Esophagus squamous epithelium (tissue), 4 donors: ENCODE data around the gene SCAPER.

Experiments used
- POLR2A ChIP-seq, 4 donors: fragments of 450-650 bp; IDR thresholded peaks; one replicate each; pipeline ENCODE4 v1.6.1; 2017; ENCODE audit warnings: antibody characterized with exemption in 4 of 4, mild to moderate bottlenecking in 4 of 4, moderate library complexity in 3 of 4
- TF ChIP-seq, protein P1 (sequence below), 6 experiments: fragments of 450-650 bp in 4 of 6; fragments of 200-600 bp in 2 of 6; sonication (generic) in 2 of 6; IDR thresholded peaks; one replicate each; pipeline ENCODE4 v1.5.1; 2016 to 2019; ENCODE audit warnings: antibody characterized with exemption in 6 of 6, mild to moderate bottlenecking in 4 of 6, moderate library complexity in 4 of 6

DNA sequence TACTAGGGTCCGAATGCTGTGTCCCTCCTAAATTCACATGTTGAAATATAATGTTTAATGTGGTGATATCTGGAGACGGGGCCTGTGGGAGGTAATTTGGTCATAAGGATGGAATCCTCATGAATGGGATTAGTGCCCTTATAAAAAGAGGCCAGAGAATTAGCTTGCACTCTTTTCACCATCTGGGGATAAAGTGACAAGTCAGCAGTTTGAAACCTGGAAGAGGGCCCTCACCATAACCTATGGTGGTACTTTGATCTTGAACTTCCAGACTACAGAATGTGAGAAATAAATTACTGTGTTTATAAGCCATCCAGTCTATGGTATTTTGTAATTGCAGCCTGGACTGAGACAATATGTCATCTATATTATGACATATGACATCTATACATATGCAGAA is 436.4 kb downstream of the SCAPER start:
- TF ChIP-seq, protein P1, sequence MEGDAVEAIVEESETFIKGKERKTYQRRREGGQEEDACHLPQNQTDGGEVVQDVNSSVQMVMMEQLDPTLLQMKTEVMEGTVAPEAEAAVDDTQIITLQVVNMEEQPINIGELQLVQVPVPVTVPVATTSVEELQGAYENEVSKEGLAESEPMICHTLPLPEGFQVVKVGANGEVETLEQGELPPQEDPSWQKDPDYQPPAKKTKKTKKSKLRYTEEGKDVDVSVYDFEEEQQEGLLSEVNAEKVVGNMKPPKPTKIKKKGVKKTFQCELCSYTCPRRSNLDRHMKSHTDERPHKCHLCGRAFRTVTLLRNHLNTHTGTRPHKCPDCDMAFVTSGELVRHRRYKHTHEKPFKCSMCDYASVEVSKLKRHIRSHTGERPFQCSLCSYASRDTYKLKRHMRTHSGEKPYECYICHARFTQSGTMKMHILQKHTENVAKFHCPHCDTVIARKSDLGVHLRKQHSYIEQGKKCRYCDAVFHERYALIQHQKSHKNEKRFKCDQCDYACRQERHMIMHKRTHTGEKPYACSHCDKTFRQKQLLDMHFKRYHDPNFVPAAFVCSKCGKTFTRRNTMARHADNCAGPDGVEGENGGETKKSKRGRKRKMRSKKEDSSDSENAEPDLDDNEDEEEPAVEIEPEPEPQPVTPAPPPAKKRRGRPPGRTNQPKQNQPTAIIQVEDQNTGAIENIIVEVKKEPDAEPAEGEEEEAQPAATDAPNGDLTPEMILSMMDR (IDR thresholded peaks at IDR 0.05): no peak
- TF ChIP-seq POLR2A (IDR thresholded peaks at IDR 0.05): no peak
